T1000 (cell line): ENCODE measurements around the gene GGT6.

Source experiments
- DNase-seq: peaks from one replicate; lab custom pipeline; 2025; ENCODE audit warnings: mixed read lengths; lab: John Stamatoyannopoulos, UW

Gene GGT6

DNA sequence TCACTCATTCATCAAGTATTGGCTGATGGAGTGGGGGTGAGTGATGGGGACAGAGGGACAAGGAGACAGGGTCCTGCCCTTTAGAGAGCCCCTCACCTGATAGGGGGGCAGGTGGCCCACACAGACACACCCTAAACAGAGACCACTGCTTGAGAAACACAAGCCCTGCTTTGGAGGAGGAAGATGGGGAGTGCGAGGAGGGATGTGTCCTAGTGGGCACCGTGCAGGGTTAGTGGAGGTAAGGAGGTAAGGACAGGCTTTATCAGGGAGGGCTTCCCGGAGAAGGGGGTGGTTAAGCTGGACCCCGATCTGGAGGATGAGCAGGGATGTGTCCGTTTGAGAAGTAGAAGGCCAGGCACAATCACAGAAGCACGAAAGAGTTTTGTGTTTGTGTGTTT lies 15.8 kb upstream of the GGT6 start:
- no peak for DNase-seq

DNA sequence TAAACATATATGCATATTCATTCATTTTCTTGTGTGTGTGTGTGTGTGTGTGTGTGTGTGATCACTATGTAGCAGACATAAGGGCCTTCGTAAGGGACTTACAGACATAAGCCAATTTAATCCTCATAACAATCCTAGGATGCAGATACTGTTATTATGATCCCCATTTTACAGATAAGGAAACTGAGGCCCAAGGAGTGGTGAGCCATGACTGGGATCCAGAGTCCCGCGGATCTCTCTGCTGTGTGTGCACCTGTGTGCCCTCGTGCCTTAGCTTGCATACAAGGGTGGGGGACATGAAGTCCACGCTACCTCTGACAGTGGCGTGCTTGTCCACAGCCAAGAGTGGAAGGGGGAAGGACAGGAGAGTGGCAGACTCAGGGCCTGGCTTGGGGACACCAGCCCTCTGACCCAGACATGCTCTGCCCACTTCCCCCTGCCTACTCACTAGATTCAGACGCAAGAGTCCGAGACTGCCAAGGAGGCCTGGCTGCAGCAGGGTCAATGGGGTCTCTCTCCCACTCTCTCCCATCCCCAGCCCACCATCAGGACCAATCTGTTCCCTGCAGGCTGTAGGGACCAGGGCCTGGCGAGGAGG lies 14.2 kb upstream of the GGT6 start:
- DNase-seq, result no peak

DNA sequence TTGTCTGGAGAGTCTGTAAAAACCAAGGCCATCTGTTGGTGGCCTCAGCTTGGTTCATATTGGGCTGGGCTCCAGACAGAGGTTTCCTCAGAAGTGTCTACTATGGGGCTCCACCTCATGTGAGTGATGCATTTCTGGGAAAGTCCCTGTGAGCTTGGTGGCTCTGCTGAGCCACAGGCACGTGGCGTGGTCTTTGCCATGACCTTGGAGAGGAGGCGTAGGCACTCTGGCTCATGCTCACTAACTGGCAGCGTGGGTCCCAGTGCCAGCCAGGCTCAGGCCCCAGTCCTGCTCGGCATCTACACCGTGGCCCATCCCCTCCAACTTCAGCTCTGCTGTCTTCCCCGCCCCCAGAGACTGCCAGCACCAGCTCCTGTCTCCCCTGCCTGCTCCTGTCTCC lies 13.3 kb upstream of the GGT6 start:
- no peak for DNase-seq

DNA sequence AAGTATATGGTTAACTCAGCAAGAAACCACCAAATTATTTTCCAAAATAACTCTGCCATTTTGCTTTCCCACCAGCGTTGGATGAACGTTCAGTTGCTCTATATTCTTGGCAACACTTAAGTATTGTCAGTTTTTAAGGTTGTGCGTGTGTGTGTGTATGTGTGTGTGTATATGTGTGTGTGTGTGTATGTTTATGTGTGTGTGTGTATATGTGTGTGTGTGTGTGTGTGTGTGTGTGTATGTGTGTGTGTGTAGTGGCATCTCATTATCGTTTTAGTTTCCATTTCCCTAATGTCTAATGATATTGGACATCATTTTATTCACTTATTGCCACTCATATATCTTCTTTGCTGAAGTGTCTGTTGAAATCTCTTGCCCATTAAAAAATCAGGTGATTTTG lies 12.7 kb upstream of the GGT6 start:
- no peak for DNase-seq

DNA sequence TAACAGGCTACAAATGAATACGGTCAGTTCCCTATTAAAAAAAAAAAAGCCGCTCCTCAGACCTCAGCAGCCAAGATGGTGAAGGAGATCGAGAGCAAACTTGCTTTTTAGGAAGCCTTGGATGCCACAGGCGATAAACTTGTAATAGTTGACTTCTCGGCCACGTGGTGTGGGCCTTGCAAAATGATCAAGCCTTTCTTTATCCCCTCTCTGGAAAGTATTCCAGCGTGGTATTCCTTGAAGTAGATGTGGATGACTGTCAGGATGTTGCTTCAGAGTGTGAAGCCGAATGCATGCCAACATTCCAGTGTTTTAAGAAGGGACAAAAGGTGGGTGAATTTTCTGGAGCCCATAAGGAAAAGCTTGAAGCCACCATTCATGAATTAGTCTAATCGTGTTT lies 11.8 kb upstream of the GGT6 start:
- no peak for DNase-seq

DNA sequence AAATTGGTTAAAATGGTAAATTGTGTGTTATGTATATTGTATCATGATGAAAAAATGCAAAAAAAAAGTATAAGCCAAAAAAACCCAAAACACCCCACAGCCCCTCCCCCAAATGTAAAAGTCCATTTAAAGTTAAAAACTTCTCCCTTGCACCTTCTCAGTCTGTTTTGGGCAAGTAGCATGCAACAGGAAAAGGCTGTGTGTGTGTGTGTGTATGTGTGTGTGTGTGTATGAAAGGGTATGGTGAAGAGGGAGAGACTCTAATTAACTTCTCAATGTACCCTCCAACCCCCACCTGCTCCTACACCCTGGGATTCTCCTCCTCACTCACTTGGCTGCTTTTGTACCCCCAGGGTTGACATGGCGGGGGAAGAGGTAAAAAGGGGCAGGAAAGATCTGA lies 9.2 kb upstream of the GGT6 start:
- DNase-seq, result no peak

DNA sequence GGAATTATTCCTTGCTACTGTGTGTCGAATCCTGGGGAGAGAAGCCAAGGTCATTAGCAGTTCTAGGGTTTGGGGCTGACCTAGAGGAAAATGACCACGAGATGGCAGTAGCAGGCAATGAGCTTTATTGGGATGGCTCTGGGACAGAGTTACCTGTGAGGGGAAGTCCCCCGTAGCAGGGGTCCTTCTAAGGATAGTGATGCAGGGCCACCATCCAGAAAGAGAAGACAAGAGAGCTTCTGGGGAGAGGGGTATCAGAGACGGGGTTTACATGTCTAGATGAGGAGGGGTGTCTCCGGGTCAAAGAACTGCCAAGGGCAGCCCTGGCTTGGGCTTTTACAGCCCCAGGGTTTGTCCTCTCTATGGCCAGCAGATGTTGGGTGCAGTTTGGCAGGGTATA lies 6.4 kb upstream of the GGT6 start:
- DNase-seq, result no peak

DNA sequence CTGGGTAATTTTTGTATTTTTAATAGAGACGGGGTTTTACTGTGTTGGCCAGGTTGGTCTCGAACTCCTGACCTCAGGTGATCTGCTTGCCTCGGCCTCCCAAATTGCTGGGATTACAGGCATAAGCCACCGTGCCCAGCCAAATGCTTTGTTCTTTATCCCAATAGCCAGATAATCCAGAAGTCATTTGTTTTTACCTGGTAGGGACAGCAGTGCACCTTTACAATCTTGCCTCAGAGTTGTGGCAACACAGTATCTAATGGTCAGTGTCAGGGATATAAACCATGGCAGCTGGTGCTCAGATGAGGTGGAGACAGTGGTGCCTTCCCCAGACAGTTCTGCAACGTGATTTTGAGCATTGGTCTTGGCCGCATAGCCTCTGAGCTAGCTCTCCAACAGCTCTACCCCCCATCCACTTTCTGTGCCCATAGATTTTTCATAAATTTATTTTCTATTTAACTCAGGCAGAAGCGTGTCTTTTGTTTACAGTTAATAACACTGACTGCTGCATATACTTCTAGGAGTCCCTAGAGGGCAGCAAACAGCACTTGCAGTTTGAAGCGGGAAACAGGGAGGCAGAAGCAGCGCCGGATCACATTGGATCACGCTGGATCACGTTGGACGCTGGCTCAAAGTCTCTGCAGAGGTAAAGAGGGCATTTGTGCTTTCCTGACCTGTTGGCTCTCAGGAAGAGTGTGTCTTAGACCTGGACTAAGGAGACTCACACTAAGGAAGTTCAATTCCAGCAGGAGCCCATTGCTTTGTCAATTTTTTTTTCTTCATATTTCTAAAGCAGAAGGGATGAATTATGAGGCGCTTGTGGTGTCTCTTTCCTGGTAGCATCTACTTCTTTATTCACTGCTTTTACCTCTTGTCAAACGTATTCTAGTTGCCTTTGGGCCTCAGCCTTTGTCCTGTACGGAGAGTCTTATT lies 5.1 kb upstream of the GGT6 start:
- peak; percentile 28 for DNase-seq

DNA sequence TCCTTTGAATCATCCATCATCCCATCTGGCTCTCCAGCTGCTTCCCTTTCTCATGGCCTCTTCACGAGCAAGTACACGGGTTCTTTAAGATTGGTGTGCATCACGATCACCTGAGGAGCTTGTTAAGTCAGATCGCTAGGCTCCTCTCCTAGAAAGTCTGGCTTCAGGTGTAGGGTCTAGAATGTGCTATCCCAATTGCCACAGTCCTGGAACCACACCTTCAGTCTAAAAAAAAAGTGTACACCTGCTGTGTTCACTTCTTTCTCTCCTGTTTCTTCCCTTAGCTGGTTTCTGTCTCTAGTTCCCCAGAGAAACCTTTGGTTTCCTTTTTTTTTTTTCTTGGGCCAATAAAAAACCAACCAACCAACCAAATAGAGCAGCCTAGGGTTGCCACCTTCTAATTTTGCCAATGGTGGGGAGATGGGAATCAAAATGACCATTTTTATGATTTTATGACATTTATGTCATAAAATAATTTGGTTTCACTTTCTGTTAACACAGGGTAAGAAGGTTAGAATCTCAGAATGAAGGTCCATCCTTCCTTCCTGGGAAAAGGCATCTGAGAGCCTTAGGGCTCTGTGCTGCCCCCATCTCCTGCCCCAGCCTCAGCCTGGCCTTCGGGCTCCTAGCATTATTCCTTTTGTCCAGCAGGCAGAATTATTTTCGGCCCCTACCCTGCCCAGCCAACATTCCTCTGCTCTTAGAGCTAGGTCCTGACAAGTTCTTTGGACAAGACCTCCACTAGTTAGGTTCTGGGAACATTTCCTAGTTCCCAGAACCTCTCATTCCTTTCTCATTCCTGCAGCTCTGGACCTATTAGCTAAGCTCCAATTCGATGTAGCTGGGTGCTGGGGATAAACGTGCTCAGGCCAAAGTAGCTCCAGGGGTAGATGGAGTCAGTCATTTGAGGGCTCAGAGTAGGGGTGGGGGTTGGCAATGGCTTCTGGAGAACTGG lies 1.9 kb upstream of the GGT6 start:
- no peak for DNase-seq

DNA sequence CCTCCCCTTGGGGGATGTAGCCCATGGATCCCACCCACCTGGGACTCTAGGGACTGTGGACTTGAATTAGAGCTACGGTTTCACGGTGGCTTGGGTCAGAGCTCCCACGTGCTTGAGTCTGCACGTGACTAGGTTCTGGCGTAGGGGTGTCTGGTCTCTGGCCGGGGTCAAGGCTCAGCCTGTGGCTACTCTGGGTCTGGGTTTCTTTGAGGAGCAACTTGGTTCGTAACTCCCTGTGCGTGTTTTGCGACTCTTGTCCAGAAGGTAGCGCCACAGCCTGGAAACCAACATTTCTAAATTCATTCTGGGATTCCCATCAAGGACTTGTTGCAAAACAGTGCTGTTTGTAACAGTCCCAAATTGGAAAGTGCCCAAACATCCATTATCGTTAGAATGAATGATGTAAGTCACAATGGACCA lies 470 bp upstream of the GGT6 start:
- DNase-seq, result no peak

DNA sequence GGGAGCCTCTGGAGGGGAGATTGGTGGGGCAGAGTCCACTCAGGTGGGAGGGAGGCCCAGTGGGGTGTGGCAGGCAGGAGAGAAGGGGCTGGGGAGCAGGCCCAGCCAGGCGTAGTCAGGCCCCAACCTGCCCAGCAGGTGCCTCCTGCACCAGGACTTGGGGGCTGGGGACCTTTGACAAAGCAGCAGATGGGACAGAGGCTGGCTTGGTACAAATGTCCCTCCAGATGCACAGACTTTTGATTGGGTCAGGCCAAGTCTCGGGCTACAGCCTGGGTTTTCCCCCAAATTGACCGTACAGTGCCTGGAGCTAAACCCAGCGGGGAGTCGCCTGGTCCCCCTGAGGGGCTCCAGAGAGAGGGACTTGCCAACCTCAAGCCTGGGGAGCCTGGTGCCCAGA lies 411 bp downstream of the GGT6 start:
- DNase-seq, result no peak

DNA sequence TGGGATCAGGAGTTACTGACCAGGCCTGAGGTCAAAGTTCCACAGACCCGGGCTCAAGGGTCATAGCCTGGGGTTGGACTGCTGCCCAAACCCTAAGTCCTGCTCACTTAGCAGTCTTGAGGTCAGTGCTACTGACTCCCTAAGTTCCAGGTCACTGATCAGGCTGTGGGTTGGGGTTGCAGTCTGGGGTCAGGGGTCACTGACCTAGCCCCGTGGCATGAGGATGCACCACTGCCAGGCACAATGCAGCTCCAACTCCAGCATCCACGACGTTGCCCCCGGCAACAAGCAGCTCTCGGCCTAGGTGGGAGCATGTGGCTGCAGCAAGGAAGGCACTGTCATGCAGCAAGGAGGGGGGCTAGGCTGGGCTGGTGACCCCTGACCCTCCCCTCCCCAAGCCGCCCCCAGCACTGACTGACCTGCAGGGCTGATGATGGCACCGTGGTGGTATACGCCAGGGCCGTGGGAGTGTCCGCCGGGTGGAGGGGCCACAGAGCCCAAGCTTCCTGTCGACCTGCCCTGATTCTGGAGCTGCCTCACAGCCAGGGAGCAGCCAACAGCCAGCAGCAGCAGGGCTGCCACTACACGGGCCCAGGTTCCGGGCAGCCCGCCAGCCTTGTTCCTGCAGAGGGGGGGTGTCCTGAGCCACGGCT lies 1.1 kb downstream of the GGT6 start:
- no peak for DNase-seq

DNA sequence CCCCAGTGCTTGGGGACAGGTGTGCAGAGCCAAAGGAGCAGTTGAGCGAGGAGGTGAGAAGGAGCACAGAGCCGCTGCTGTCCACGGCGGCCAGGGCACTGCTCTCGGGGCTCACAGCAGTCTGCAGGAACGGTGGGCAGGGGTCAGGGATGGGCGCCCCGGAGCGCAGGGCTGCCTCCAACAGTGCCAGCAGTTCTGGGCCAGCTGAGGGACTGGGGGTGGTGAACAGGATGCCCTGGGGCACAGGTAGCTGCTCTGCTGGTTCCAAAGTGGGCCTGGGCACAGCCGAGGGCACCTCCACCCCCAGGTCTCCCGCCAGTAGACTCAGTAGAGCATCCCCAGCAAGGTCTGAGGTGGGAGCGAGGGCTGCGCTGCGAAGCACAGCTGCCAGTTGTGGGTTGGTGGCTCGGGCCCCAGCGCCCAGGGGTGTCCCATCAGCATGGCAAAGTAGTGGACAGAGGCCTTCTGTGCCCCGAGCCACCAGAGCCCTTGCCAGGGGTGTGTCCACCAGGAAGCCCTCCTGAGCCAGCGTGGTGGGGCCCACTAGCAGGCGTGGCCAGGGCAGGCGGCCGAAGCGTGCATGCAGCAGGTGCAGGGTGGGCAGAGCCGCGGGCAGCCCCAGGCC lies 1.9 kb downstream of the GGT6 start:
- DNase-seq, result no peak

DNA sequence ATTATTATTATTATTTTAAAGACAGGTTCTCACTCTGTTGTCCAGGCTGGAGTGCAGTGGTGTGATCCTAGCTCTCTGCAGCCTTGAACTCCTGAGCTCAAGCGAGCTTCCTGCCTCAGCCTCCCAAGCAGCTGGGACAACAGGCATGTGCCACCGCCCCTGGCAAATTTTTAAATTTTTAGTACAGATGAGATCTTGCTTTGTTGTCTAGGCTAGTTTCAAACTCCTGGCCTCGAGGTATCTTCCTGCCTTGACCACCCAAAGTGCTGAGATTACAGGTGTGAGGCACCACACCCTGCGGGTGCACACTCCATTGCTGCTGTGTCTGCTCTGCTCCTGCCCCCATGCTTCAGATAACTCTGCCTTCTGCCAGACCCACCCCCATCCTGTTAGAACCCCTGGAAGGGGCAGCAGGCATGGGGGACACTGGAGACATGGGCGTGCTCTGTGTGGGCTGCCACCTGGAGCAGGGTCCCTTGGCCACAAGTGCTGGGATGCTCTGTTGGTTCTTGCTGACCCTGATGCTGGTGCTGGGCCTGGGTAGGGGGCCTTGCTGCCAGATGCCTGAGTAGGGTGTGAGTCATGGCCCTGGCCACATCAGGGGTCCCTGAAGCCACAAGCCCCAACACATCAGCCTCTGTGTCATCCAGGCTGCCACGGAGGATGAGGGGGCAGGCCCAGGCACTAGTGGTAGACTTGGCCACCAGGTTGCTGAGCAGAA lies 2.6 kb downstream of the GGT6 start:
- no peak for DNase-seq

DNA sequence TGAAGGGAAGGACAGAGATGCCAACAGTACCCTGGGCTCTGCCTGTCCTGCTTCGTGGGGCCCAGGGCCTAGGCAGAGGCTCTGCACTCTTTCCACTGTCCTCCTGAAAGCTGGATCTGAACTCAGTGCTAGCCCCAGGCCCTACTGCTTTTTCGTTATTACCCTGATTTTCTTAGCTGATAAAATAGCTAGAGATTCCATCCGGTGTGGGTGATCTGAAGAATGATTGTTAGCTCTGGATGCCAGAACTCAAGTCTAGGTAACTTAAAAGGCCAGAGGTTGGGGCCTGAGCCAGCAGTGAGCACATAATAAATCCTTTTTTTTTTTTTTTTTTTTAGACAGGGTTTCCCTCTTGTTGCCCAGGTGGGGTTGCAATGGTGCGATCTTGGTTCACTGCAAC lies 3.4 kb downstream of the GGT6 start:
- no peak for DNase-seq

DNA sequence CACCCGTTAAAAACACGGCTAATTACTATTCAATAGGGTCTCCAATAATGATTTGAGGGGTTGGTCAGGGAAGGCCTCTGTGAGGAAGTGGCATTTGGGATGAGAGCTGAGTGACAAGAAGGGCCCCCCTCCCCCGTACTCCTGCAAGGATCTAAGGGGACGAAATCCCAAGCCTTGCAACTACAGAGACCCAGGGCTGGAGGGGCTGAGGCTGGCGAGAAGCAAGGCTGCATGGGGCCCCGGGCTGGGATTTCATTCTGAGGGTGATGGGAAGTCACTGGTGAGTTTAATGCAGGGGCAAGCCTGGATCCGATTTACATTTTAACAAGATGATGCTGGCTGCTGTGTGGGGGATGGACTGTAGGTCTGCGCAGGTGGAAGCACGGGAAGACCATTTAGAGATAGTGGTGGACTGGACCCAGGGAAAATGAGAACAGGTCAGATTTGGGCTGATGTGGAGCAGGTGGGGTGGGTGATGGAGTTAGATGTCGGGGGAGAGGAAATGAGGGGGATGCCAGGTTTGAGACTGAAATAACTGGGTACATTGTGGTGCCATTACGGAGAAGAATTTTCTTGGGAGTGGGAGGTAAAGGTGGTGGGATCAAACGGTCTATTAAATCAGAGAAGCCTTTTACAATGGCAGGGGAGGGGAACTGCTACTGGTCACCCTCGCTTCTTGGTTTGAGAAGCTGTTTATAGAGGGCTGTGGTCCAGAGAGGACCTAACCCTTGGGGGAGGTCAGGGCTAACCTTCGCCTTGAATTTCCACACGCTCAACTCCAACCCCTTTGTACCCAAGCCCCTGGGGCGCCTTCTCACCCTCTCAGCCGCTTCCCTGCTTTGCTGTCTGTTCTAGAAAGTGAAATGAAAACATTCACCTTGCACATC lies 4.3 kb downstream of the GGT6 start:
- no peak for DNase-seq

DNA sequence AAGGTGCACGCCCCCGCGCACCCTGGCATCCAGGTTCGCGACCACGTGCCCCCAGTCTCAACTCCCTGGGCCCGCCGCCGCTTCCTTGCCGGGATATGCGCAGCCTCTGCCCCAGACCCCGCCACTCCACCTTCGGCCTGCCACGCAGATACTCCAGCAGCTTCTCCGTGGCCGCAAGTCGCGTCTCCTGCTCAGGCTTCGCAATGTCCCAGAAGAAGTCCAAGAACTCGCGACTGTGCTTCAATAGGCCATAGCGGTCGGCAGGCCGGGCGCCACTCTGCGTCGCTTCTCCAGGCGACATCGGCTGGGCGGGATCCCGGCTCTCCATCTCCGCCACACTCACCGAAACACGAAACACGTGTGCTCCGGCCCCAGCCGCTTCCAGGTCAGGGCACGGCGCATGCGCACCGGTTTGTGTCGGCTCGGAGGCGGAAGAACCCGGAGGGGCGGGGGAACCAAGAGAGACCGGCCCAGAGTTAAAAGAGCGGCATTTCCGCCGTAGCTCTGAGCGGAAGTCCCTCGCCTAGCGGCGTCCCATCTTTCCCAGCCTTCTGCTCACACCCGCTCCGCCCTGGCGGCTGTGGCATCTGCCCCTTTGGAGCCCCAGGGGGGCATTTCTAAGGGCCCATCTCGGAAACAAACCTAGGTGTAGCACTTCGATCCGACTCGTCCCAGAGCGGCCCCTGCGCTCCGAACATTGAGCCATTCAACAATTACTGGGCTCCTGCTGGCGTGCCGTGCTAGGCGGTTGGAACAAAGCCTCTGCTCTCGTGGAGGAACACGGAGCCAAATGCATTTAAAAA lies 5.2 kb downstream of the GGT6 start, which contains the start of gene MYBBP1A:
Gene MYBBP1A (minus strand): TSS at position 388 of the 803 bp plus-strand sequence. CDS start 60 bp downstream, at position 328.
- peak; percentile 91 for DNase-seq

DNA sequence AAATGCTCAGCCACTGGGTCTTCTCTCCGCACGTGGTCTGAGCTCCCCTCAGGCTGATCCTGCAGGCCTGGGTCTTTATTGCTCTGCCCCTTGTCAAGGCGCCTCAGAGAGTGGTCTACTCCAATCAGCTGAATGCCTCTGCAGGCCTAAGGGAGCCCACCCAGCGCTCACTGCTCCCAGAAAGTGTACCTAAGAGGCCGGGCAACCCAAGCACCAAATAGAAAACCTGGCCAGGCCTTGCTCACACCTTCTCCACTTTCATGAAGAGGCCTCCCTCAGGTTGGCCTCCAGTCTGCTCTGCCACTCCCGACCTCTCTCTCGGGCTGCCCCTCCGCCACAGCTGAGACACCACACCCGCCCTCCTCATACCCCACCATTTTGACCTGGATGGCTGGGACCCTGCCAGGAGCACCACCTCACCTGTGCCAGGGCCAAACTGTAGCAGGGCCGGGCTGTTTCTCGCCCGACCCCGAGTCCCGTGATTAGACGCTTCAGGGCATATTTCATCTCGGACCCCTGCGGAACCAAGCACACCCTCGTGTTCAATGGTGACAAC lies 5.9 kb downstream of the GGT6 start:
- no peak for DNase-seq
